Activated CD8-positive, alpha-beta memory T cell treated with anti-CD3 and anti-CD28 coated beads, Interleukin-2, amount 50 U/mL, for 1 hour (primary cell): ENCODE measurements around the gene BARHL2.

Experiments
- DNase-seq: peaks from one replicate; pipeline ENCODE4 v3.0.0-alpha.2; 2020; ENCODE audit errors: extremely low read depth

The BARHL2 gene

DNA sequence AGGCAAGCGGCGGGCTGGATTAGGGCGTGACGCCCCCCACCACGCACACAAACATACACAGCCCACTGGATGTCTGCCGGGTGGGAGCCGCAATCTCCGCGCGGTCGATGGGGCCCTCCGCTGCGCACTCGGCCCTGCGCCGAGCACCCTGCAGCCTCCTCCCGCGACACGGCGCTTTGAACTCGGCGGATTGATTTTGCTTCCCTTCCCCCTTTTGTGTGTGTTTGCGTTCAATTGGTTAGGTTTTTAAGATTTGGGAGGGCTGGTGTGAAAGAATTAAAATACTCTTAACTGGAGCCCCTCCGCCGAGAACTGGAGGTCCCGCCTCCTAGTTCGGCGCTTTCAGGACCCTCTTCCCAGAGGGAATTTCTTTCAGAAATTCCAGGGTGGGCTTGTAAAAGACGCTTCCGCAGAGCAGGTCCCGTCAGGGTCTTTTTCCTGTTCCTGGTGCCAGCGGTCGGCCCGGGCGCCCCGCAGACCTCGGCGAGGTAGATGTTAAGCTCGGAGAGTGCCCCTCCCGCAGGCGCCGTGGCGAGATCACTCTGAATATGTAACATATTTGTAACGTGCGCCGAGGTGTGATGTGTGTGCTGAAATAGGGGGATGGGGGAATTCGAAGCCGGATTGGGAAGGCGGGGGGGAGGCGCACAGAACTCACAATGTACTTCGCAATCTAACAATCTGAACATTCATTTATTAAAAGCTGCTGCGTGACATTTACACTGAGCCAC is 8.0 kb upstream of the BARHL2 start:
- no peak for DNase-seq

DNA sequence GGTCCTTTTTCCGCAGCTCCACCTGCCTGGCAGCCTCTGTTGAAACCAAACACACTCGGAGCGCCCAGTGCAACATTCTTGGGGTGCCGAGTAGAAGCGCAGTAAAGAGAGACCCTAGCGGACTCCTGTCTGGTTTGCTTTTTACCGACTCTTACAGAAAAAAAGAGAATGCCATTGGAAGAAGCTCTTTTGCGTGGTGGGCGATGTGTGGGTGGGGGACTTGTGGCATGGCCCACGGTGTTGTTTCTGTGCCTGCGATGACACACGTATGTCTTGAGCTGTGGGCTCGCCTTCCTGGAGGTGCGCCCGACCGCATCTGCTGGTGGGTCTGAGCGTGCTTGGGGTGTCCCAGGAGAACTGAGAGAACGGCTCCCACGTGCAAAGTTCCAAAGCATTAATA is 7.3 kb upstream of the BARHL2 start:
- DNase-seq: no peak

DNA sequence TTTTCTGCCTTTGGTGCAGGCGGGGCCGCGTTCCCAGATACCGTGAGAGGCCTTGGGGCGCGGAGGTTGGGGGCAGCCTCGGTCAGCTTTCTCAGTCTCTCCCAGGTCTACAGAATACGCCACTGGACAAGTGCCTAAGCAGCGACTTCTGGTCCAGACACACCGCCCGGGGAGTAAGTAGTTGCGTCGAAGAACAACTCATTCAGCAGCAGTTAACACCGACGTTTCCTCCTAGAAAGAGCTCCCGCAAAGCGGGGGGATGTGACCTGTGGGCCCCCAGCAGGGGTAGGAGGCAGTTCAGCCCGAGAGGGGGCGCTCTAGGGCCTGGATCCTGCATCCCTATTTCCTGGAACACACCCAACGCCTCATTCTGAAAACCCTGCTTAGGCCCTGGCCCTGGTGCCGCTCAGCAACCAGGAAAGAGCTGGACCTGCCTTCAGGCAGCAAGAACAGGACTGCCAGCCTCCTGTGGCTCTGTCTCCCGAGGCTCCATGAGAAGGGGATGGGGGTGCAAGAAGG is 6.5 kb upstream of the BARHL2 start:
- no peak for DNase-seq

GRCh38 chr1:90722874-90723589 is 5.9 kb upstream of the BARHL2 start:
- no peak for DNase-seq

- no peak for DNase-seq
Measured at GRCh38 chr1:90721210-90722194, 4.4 kb upstream of the BARHL2 start.

- DNase-seq: no peak
Measured at GRCh38 chr1:90720145-90720636, 3.1 kb upstream of the BARHL2 start.

- no peak for DNase-seq
Measured at GRCh38 chr1:90719330-90720144, 2.4 kb upstream of the BARHL2 start.

DNA sequence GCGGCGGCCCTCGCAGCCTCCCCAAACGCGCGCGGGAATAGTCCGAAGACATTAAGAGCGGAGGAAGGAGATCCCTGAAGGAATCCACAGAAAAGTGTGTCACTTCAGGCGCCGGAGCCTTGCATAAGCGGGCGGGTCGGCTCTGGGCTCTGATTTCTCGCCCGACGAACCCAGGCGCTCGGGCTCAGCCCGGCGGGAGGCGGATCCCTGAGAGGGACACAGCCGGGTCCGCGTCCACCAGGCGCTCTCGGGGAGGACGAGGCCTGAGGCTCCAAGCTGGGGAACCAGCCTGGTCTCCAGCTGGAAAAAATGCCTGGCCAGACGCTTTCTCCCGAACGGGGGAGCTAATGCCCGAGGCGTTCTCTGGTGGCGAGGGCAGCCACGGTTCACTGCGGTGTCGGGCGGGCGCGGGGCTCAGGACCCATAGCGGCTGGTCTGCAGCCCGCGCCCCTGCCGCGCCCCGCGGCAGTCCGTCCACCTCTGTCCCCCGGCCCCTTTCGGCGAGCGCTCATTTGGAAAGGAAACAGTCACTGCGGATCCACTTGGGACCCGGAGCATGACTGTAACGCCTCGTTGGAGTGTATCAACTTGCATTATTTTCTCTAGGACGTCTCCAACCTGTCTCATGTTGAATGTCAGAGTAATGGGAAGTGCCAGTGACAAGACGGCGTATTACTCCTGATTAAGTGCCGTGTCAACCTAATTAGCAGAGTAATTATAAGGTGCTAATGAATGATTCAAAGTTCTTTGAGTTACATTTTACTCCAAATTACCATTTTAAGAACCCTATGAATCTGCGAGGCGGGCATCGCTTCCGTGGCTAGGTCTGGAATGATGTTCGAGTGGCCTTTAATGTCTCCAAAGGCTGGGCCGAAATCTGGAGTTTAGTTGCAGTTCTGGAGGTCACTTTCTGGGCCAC is 1.6 kb upstream of the BARHL2 start:
- no peak for DNase-seq

GRCh38 chr1:90717665-90718410 is 736 bp upstream of the BARHL2 start:
- DNase-seq: no peak

DNA sequence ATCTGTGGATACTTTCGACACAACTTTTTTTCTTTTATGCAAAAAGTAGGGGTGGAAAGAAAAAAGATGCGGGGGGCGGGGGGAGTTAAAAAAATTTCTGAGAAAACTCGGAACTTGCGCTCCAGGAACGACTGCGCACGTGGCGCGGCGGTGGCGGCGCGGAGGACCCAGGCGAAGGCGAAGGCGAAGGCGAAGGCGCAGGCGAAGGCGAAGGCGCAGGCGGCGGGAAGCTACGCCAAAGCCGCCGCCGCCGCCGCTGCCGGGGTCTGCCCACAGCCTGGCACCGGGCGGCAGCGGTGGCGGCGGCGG is 208 bp upstream of the BARHL2 start:
- DNase-seq: no peak

- DNase-seq: no peak
Measured at GRCh38 chr1:90716243-90716551, 905 bp downstream of the BARHL2 start.

DNA sequence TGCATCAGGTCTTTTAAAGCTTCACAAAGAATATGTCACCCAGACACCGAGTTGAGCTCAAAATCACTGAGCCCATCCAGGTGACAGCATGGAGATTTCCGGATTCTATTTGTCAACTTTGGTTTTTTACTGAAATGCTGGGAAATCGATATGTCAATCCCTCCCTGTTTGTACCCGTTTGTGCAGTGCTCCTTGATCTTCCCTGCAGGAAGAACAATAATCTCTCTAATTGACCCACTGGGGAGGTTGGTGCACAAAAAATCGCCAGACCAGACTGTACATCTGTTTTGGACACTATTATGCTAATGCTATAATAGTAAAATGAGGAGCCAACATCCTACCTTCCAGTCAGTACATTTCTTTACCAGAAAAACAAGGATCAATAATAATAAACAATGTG is 1.8 kb downstream of the BARHL2 start:
- no peak for DNase-seq

- DNase-seq: no peak
Measured at GRCh38 chr1:90714521-90714951, 2.6 kb downstream of the BARHL2 start.

- no peak for DNase-seq
Measured at GRCh38 chr1:90713741-90714509, 3.2 kb downstream of the BARHL2 start.

DNA sequence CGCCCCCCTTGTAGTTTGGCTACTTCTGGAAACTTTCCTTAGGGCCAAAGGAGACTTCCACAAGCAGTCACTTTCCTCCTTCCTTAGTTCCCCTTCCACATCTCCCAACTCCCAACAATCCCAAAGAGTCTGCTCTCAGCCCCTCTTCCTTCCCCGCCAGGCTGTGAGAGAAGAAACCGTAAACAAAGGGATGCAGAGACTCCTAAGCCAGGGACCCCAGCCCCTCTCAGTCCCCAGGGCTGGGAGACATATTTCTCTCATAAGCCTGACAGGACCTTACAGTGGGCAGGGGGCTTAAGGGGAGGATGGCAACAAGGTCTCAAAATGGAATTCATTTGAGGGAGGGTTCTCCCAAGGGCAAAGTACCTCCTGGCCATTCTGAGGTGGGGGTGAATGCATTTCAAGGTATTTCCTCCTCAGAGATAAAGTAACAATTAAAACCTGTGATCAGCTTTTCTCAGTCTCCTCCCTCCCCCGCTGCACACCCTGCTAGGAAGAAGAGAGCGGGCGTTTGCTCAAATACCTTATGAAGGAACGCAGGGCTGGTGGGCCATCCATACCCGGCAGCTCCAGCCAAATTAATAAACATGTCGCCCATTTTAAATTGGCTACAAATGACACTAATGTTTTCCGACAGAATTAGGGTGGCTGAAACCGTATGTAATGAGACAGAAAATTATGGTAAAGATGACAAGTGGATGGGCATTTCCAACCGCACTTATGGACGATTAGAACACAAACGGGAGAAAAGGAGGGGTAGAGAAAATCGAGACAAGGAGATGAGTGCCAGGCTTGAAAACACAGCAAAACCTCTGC is 4.0 kb downstream of the BARHL2 start:
- no peak for DNase-seq

DNA sequence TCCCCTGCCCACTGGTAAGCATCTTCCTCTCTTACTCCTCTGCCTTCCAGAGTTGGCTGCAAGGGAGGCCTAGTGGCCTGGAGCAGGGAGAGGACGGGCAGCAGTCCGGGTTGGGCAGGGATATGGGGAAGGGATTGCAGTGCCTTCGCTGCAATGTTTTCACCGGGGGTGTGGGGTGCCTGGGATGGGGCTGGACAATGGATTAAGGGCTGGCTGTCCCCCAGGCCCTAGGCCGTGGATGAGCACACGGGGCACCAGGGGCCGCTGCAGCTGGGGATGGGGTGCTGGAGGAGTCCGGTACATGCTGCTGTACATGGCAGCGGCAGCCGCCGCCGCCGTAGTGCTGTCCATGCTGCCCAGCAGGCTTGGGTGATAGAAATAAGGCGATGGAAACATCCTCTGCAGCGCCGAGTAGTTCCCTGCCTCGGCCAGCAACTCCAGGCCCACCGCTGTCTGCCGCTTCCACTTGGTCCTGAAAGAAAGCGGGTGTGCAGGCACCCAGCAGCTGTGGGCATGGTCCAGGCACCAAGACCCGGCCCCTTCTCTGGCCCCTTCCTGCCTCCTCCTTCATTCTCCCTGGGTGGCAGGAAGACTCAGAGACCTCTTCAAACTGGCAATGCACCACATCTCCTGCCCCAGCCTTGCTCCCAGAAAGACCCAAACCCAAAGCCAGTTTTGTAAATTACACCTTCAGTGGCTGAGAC is 4.8 kb downstream of the BARHL2 start:
- no peak for DNase-seq

DNA sequence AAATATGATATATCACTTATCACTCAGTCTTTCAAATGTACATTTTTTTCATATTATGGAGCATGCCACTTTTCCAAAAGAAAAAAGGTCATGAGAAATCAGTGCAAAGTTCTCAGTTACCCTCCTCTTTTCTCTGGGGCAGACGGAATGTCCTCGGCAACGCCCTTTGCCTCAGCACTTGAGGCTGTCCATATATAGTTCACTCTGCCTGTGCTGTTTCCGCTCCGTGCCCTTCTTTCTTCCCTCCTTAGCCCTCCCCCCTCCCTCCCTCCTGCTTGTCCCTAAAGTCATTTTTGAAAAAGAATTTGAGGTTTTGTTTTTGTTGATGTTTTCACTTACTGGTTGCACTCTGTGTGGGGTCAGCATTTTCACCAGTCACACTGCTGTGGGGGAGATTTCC is 5.4 kb downstream of the BARHL2 start:
- no peak for DNase-seq
